Measurements from ENCODE around the gene KXD1. TPM values are rescaled to one million over a fixed set of nuclear protein-coding genes. Genes with fewer than 3 reads are reported as not detected.

Gene KXD1
- total RNA-seq = 100 to 1,000 TPM in 3 of 4 donors, 10 to 100 TPM in 1; 97.2 to 145 (median 120) TPM

- no peak for TF ChIP-seq CTCF (IDR thresholded peaks at IDR 0.05; ENCODE audit: low read depth)
Observed at GRCh38 chr19:18557411-18558201, at the start of gene KXD1. KXD1 (plus strand) TSS chr19:18557870; CDS start chr19:18562057, 4,187 bp downstream.

- TF ChIP-seq CTCF (IDR thresholded peaks at IDR 0.05; ENCODE audit: low read depth) = no peak
Observed at GRCh38 chr19:18508585-18508984, 49.1 kb upstream of the KXD1 start.

GRCh38 chr19:18510216-18510615 is 47.5 kb upstream of the KXD1 start:
- no peak for TF ChIP-seq CTCF (IDR thresholded peaks at IDR 0.05; ENCODE audit: low read depth)

GRCh38 chr19:18513868-18514267 is 43.8 kb upstream of the KXD1 start:
- TF ChIP-seq CTCF (IDR thresholded peaks at IDR 0.05; ENCODE audit: low read depth) = no peak

- TF ChIP-seq CTCF (IDR thresholded peaks at IDR 0.05; ENCODE audit: low read depth) = no peak
Observed at GRCh38 chr19:18514800-18515682, 42.6 kb upstream of the KXD1 start.

- no peak for TF ChIP-seq CTCF (IDR thresholded peaks at IDR 0.05; ENCODE audit: low read depth)
Observed at GRCh38 chr19:18515959-18516358, 41.7 kb upstream of the KXD1 start.

GRCh38 chr19:18517606-18518005 is 40.1 kb upstream of the KXD1 start:
- TF ChIP-seq CTCF (IDR thresholded peaks at IDR 0.05; ENCODE audit: low read depth) = no peak
